Panc1 (cell line): Measurements from ENCODE around the gene ACTR6.

Source experiments
- CTCF ChIP-seq: fragments of 450-650 bp; IDR thresholded peaks from 2 replicates; pipeline ENCODE4 v1.5.1; 2017; ENCODE audit warnings: mild to moderate bottlenecking
- POLR2AphosphoS5 ChIP-seq: IDR thresholded peaks from 2 replicates; pipeline ENCODE4 v1.6.1; 2012; ENCODE audit warnings: mild to moderate bottlenecking, low read depth, low read length, moderate library complexity
- REST ChIP-seq, 2 experiments: IDR thresholded peaks; 2 replicates each; pipeline ENCODE4 v1.6.1; 2011 to 2012; ENCODE audit warnings: low read depth in 2 of 2, control low read depth in 1 of 2, low read length in 1 of 2, mild to moderate bottlenecking in 1 of 2, moderate library complexity in 1 of 2; ENCODE audit not compliant: insufficient read depth in 1 of 2
- SIN3A ChIP-seq: IDR thresholded peaks from 2 replicates; pipeline ENCODE4 v1.6.1; 2012; ENCODE audit warnings: low read depth, mild to moderate bottlenecking, low read length, moderate library complexity, borderline replicate concordance; ENCODE audit not compliant: insufficient read depth
- TCF7L2 ChIP-seq: IDR thresholded peaks from 2 replicates; pipeline ENCODE4 v1.6.1; 2011; ENCODE audit warnings: mild to moderate bottlenecking, low read depth, low read length, inconsistent platforms

GRCh38 chr12:100163416-100164152 lies 37.0 kb upstream of the ACTR6 start:
- TF ChIP-seq CTCF (no peak), POLR2AphosphoS5 (peak; percentile 23; the same call in 1 of the 2 replicates), REST (IDR thresholded peaks at IDR 0.05; ENCODE audit: insufficient read depth in 1 of 2, low read depth in 2 of 2, low read length in 1 of 2) (no peak), SIN3A (no peak), TCF7L2 (no peak)
